Bone marrow (tissue), 2 donors: ENCODE results near the gene EDC3.
"Not testable (repeated sequence)": the region's sequence is repeated elsewhere in the genome, so short reads cannot be mapped to it uniquely, and the experiment has no call there.

ENCODE experiments used
- DNase-seq, 2 donors: peaks; one replicate each; lab custom pipeline; 2025; lab: John Stamatoyannopoulos, UW

Gene EDC3, protein sequence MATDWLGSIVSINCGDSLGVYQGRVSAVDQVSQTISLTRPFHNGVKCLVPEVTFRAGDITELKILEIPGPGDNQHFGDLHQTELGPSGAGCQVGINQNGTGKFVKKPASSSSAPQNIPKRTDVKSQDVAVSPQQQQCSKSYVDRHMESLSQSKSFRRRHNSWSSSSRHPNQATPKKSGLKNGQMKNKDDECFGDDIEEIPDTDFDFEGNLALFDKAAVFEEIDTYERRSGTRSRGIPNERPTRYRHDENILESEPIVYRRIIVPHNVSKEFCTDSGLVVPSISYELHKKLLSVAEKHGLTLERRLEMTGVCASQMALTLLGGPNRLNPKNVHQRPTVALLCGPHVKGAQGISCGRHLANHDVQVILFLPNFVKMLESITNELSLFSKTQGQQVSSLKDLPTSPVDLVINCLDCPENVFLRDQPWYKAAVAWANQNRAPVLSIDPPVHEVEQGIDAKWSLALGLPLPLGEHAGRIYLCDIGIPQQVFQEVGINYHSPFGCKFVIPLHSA

GRCh38 chr15:74695597-74696397 is at the start of gene EDC3:
EDC3 (minus strand) TSS chr15:74696024; CDS start chr15:74675124, 20,900 bp downstream.
- DNase-seq: peak; percentile 66 to 67

DNA sequence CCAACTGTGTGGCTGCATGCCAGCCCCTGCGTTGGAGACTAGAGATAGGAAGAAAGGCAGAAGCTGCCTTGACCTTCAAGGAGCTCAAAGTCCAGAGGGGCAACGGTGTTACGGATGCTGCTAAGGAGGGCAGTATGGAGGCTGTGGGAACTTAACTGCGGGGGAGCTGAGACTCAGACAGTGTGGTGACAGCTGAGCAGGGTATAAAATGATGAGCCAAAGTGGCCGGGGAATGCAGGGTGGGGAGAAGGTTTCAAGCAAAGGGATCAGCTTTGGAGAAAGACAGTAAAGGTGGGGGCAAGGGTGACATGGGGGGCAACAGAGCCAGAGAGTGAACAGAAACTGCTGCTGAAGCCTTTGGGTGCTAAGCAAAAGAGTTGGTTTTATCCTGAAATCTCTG is 46.6 kb upstream of the EDC3 start:
- no peak for DNase-seq

DNA sequence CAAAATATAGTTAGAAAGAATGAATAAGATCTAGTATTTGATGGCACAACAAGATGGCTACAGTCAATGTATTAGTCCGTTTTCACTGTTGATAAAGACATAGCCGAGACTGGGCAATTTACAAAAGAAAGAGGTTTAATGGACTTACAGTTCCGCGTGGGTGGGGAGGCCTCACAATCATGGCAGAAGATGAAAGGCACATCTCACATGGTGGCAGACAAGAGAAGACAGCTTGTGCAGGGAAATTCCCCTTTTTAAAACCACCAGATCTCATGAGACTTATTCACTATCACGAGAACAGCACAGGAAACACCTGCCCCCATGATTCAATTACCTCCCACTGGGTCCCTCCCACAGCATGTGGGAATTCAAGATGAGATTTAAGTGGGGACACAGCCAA is 42.4 kb upstream of the EDC3 start:
- DNase-seq: not testable (repeated sequence)

DNA sequence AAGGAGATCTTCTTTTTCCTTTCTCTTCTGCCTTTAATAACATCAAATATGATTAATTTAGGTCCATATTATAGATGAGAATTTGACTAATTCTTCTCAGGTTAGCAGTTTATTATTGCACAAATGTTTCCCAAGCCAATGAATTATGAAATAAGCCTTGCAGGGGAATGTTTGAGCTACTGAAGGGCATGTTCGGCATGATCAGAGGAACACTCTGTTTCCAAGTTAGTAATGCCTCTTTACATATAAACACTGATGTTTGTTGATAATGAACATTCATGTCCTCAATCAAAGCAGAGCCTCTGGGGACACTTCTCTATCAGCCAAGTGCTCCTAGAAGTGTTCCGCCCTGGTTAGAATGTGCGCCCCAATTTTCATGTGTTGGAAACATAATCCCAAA is 39.5 kb upstream of the EDC3 start:
- DNase-seq: no peak

DNA sequence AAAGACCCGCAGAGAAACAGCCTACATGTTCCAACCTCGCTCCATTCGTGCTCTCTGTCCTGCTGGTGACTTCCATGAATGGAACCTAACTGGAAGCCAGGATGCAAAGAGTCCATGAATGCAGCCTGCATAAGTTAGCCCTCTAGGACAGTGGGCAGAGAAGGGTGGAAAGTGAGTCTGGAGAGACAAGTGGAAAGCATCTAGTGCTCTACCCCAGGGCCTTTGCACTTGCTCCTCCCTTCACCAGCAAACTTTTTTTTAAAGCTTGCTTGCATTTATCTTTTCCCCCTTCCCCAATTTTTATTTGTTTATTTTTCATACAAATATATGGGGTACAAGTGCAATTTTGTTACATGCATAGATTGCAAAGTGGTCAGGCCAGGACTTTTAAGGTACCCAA is 37.4 kb upstream of the EDC3 start:
- no peak for DNase-seq

DNA sequence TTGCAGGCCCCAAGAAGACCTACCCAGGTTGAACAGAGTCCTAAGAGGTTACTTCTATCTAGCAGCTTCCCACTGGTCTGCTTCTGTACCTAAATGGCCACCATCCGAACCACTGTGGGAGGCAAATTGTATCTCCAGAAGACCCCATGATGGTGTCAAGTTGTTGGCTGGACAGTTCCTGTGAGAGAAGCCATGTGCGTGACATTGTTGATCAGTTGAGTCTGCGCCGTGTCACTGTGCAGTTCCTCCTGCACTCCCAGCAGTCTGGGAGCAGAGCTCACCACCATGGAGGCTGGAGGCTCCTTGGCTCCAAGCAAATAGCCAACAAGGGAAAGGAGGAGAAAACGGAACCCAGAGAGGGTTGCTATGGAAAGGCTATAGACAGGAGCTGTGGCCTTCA is 37.0 kb upstream of the EDC3 start:
- no peak for DNase-seq

DNA sequence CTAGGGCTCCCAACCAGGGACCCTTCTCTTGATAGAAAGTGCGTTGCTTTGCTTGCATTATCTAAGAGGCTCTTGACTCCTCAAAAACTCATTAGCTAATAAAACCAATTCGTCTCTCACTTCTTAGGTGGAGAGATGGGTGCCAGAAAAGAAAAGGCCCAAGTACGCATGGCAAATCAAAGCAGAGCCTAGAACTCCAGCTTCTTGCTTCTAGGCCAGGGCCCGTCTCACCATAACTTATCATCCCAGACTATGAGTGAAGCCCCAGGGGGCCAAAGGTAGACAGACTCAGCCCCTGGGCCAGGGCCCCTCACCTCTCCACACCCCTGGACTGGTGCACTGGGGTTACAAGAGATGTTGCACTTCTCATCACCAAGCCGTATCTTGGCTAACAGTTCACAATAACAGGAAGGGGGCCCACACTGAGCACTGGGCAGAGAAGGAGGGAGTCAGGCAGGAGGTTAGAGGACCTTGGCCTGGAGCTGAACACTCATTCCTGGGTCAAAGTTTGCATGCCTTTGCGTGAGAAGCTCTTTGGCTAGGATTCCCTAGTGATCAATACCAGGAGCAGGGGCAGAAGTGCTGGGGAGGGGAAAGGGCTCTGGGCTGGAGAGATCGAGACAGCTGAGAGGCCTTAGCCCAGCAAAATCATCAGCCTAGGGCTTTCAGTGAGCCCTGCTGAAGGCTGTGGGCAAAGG is 34.9 kb upstream of the EDC3 start:
- no peak for DNase-seq

DNA sequence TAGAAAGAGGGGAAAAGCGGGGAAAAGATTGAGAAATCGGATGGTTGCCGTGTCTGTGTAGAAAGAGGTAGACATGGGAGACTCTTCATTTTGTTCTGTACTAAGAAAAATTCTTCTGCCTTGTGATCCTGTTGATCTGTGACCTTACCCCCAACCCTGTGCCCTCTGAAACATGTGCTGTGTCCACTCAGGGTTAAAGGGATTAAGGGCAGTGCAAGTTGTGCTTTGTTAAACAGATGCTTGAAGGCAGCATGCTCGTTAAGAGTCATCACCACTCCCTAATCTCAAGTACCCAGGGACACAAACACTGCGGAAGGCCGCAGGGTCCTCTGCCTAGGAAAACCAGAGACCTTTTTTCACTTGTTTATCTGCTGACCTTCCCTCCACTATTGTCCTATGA is 33.5 kb upstream of the EDC3 start:
- not testable (repeated sequence) for DNase-seq

- DNase-seq: not testable (repeated sequence)
Measured at GRCh38 chr15:74728699-74729098, 32.9 kb upstream of the EDC3 start.

DNA sequence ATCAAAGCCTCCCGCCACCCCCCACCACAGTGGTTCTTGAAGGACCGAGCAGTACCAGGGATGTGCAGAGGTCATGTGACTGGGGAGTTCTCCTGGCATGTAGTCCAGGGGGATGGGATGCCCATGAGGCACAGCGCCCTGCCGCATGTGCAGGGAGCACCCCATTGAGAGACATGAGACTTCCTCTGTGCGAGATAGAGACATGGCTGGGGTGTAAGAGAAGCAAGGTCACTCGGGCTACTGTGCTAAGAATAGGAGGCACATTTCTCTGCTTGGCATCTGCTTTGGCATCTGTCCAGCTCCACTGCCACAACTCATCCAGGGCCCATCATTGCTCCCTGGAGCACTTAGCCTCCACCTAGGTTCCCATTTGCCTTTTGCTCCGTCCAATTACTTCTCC is 31.9 kb upstream of the EDC3 start:
- DNase-seq: no peak

- no peak for DNase-seq
Measured at GRCh38 chr15:74726774-74727164, 30.9 kb upstream of the EDC3 start.

DNA sequence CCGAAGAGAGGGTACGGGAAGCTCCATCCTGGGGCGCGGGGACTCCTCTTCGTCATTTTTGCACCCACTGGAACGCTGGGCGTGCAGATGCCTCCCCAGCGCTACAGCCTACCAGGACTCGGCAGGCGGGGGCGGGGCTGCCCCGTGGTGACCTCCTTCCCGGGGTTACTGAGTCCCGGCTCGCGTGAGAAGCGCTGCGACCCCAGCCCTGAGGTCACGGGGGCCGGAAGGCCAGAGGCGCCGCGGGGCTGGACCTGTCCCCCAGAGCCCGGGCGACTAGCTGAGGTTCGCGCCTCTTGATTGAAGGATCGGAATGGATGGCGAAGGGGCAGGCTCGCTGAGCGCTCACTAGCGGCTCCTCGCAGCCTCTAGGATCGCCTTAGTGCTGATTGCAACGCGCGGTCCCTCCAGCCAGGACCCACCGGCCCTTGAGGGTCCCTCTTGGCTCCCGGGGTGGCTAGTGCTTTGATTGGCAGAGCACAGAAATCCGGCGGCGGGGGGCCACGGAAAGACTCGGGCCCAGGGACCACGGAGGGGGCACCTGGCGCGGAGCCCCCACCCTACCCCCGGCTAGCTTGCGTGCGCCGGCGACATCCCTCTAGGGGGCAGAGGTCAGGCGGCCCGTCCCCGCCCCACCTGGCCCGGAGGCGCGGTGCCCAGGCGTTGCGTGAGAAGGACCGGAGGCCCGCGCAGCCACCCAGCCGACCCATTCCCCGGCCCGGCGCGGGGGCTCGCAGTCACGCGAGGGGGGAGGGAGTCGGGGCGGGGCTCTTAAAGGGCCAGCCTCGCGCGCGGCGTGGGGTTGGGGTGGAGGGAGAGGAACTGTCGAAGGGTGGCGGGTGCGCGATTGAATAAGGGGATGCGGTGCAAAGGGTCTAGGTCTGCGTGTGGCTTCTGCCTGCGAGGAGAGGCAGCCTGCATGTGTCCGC is 30.3 kb upstream of the EDC3 start:
- DNase-seq: peak in 1 of 2 donors; percentile 22

GRCh38 chr15:74725225-74725774 is 29.5 kb upstream of the EDC3 start, which contains the start of gene CYP1A1:
CYP1A1 (minus strand) TSS chr15:74725528; CDS start chr15:74723097, 2,431 bp downstream.
- no peak for DNase-seq

- no peak for DNase-seq
Measured at GRCh38 chr15:74724570-74725224, 28.9 kb upstream of the EDC3 start.

DNA sequence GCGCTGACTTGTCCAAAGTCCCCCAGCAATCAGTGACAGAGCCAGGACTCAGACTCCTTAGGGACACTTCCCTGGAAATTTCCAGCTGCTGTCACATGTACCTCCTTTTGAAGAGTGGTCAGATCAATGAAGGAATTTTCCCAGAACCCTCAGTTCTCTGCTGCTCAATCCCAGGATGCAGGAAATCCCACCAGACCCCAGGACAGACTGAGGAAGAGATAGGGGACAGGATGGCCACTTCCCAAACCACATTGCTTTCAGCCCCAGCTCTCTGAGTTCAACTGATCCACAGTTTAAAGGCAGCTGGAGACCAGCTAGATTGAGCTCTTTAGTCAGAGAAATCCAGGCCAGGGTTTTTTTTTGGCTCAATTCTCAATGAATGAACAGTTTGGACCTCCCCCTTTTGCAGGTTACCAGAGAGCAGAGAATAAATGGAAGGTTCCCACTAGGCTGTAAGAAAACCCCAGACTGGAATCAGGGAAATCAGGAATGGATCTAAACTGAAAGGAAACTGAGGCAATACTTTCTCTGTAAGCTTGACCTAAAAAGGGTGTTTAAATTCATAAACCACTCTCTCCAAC is 28.0 kb upstream of the EDC3 start:
- no peak for DNase-seq

GRCh38 chr15:74723187-74723586 is 27.4 kb upstream of the EDC3 start:
- DNase-seq: no peak

DNA sequence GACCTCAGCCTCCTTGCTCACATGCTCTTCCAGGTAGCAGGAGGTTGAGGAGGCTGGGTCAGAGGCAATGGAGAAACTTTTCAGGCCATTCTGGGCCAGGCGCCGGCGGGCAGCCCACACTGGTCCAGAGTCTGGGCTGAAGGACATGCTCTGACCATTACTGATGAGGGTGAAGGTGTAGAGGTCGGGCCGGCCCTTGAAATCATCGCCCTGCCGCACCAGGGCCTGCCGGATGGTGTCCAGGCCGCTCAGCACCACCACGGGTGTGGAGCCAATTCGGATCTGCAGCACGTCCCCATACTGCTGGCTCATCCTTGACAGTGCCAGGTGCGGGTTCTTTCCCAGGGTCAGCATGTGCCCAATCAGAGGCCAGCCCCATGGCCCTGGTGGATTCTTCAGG is 26.8 kb upstream of the EDC3 start:
- DNase-seq: no peak

DNA sequence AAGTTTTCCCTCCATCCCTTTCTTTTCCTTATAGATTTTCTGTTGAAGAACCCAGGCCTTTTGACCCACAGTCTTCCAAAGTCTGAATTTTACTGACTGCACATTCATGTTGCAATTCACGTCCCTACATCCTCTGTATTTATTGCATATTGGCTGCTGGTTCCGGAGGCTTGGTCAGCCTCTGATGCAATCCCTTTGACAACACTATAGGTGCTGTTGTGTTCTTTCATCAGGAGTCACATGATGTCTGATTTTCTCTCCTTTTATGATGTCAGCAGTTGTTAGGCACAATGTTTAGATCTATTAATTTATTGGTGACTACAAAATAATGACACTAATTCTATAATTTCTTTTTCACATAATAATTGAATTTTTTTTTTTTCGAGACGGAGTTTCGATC is 20.8 kb upstream of the EDC3 start:
- no peak for DNase-seq

DNA sequence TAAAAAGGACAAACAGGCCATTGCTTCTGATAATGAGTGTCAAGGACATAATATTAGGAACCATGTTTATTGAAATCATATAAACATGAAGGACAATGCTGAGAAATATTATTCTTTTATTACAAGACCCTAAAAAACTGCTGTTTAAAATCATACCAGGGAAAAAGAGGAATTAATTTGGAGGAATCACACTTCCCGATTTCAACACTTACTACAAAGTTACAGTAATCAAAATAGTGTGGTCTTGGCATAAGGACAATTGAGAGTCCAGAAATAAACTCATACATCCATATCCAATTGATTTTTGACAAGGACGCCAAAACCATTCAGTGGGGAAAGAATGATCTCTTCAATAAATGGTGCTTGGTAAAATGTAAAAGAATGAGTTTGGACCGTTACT is 16.5 kb upstream of the EDC3 start:
- DNase-seq: no peak
